Left lobe of liver (tissue), 2 donors: ENCODE results near the gene HDDC3. TPM values are rescaled to one million over a fixed set of nuclear protein-coding genes. Genes with fewer than 3 reads are reported as not detected.
"Not testable (repeated sequence)": the region's sequence is repeated elsewhere in the genome, so short reads cannot be mapped to it uniquely, and the experiment has no call there.

Experiments
- ATAC-seq: fragments of 200-7000 bp; cut with Tn5 transposase; one replicate; pipeline ENCODE4 v1.9.1; 2020; ENCODE audit warnings: mild to moderate bottlenecking, moderate library complexity
- DNase-seq: peaks from one replicate; pipeline ENCODE4 v3.0.0-alpha.2; 2020; ENCODE audit warnings: low spot score
- total RNA-seq: library from RNA; stranded (reverse); gene quantifications from one replicate; pipeline ENCODE4 v1.2.1, GENCODE V29; 2021
- donor health status: DM: no; HTN: no; CAD: no; lungs with moderate emphysema.
- donor health status: DM: no; HTN: yes; CAD: no.

The HDDC3 gene
- total RNA-seq, 1 donor from 2014 or later: 9.0 TPM

GRCh38 chr15:90933301-90933700 is 952 bp upstream of the HDDC3 start:
- ATAC-seq (no peak), DNase-seq (no peak)

GRCh38 chr15:90932660-90932991 is 277 bp upstream of the HDDC3 start:
- no peak for ATAC-seq
- DNase-seq: no peak

GRCh38 chr15:90931575-90931827 is 848 bp downstream of the HDDC3 start:
- ATAC-seq (no peak), DNase-seq (no peak)

DNA sequence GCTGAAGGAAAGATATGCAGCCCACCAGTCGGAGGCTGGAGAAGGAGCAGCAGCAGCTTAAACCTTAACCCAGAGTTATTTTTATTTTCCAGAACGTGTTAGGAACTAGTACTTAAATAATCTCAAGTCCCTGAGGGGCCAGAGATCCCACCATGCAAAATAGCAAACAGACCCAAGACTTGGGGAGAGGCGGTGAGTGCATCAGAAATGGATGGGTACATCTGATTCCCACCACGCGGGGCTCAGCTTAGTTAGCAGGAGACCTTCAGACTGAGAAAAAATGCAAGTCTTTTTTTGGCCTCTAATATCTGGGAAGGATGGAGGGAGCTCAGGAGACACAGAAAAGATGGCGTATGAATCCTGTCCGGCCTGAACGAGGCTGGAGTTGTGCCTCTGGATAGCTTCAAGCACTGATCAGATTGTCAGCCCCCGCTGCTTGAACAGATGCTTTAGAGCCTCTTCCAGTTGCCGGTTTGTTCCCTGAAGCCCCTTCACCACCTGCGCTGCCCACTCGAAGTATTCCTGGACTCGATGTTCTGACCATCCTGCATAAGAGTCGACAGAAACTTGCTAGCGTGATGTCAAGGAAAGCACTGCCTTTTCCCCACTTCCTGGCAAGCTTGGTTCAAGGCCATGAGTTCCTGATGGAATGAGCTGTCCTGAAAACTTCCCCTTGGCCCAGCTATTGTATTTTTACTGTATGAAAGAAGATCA is 1.3 kb downstream of the HDDC3 start:
- DNase-seq: no peak
- ATAC-seq: no peak

GRCh38 chr15:90929246-90930019 is 2.9 kb downstream of the HDDC3 start:
- ATAC-seq (peak; percentile 1), DNase-seq (no peak)

GRCh38 chr15:90928106-90928505 is 4.2 kb downstream of the HDDC3 start:
- not testable (repeated sequence) for ATAC-seq, DNase-seq

DNA sequence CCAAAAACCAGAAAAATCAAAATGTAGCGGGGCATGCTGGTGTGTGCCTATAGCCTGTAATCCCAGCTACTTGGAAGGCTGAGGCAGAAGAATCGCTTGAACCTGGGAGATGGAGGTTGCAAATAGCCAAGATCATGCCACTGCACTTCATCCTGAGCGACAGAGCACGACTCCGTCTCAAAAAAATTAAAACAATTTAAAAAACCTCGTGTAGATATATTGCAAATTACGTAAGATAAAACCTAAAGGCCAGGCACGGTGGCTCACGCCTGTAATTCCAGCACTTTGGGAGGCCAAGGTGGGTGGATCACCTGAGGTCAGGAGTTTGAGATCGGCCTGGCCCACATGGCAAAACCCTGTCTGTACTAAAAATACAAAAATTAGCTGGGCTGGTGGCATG is 5.6 kb downstream of the HDDC3 start:
- not testable (repeated sequence) for DNase-seq, ATAC-seq

- ATAC-seq (no peak), DNase-seq (no peak)
Measured at GRCh38 chr15:90924375-90924774, 8.0 kb downstream of the HDDC3 start.

- peak; percentile 41 for ATAC-seq
- DNase-seq: not testable (repeated sequence)
Measured at GRCh38 chr15:90922712-90923322, 9.5 kb downstream of the HDDC3 start.

- DNase-seq (no peak), ATAC-seq (no peak)
Measured at GRCh38 chr15:90921887-90922286, 10.5 kb downstream of the HDDC3 start.

DNA sequence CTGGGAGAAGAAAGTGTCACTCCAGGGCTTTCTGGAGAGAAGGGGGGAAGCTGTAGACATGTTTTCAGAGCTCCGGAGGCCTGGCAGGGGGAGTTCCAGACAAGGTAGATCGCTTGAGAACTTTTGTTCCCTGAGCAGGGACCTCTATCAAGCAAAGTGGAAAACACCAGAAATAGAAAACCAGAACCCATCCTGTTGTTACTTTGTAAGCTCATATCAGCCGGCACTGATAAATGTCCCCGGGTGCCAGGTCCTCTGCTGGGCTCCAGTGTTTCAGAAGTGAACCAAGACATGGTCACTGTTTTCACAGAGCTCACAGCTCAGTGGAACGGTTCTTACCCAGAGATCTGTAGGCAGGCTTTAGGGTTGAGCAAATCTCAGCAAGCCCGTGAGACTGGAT is 13.5 kb downstream of the HDDC3 start:
- no peak for ATAC-seq
- no peak for DNase-seq

- DNase-seq (no peak), ATAC-seq (no peak)
Measured at GRCh38 chr15:90918034-90918788, 14.1 kb downstream of the HDDC3 start.

GRCh38 chr15:90917569-90917968 is 14.8 kb downstream of the HDDC3 start:
- ATAC-seq (no peak), DNase-seq (no peak)

DNA sequence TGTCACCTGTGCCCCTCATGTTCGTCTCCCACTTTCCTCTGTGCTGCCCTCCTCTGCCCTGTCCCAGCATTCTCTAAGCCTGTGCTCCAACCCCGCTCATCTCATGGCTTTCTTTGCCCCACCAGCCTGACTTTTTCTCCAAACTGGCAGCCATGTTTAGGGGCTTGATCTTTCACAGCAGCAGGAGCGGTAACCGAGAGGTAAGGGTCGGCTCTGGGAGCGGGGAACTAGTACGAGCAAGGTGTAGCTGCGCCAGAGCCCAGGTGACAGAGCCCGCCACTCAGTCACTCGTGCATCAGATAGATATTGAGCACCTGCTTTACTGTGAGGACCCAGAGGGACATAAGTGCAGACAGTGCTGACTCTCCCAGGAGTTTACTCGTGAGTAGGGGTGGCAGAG is 15.9 kb downstream of the HDDC3 start:
- no peak for ATAC-seq
- no peak for DNase-seq

DNA sequence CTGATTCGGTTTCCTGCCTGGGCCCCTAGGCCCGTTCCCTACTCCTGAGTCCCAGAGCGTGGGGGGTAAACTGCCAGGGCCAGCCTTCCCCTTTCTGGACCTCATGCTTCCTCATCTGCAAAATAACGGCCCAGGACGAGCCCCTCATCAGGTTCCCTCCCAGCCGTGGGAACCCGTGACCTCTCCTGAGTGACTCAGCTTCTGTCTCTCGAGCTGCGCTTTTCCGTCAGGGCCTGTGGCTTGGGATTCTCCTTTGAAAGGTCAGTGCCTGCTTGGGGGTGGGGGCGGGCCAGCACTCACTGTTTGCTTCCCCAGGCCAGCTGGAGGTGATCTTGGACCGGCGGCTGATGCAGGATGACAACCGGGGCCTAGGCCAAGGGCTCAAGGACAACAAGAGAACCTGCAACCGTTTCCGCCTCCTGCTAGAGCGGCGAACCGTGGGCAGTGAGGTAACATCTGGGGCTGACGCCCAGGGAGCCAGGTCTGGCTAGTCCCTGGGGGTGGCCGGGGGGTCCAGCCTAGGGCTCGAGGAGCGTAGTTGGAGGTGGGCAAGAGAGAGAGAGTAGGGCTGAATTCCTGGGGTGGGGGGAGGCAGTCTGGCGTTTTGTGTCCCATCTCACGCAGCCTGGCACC is 16.4 kb downstream of the HDDC3 start:
- DNase-seq (peak; percentile 89), ATAC-seq (peak; percentile 89)

- ATAC-seq (peak; percentile 39), DNase-seq (no peak)
Measured at GRCh38 chr15:90915216-90915807, 17.0 kb downstream of the HDDC3 start.

DNA sequence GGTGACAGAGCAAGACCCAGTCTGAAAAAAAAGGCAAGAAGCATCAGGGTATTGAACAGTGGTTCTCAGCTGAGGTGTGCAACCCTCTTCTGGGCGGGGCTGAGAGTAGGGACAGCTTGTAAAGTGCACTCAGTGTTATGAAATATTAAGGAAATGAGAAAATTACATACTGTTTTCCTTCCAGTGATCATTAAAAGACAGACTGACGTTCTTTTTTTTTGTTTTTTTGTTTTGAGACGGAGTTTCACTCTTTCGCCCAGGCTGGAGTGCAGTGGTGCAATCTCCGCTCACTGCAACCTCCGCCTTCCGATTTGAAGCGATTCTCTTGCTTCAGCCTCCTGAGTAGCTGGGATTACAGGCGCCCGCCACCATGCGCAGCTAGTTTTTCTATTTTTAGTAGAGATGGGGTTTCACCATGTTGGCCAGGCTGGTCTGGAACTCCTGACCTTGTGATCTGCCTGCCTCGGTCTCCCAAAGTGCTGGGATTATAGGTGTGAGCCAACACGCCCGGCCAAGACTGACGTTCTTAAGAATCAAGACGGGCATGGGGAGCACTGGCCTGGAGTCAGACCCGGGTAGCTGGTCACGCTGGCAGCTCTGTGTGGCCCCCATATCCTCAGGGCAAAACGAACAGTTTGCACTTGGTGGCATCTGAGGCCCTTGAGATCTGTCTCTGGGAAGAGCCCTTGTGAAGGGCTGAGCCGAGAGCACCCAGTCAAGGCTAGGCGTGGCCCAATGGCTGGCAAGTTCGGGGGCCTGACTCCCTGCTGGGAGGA is 17.9 kb downstream of the HDDC3 start:
- no peak for ATAC-seq

DNA sequence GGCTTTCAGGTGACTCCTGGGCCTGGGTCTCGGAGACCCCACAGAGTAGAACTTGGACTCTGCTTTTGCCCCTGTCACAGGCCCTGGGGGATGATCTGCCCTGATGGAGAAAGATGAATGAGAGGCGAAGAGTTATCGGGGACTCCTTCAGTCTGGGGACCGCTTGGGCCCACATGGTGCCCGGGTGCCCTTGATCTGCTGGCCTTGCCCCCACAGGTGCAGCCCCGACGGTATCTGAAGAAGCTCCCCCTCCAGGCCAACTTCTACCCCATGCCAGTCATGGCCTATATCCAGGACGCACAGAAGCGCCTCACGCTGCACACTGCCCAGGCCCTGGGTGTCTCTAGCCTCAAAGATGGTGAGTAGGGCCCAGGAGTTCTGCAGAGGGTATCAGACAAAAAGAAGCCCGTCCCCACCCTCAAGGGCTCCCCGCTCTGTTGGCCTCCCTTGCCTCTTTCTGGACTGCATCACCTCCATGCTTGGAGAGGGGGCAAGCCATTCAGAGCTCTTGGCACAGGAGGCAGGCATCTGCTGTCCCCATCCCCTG is 18.9 kb downstream of the HDDC3 start:
- ATAC-seq (no peak), DNase-seq (no peak)

More for the DNA sequence above, 17.9 kb downstream of the HDDC3 start:
- DNase-seq: no peak

- no peak for ATAC-seq
- no peak for DNase-seq
Measured at GRCh38 chr15:90912770-90913075, 19.6 kb downstream of the HDDC3 start.
